PC-9 (cell line): ENCODE results near the gene AHDC1. TPM values are rescaled to one million over a fixed set of nuclear protein-coding genes. Genes with fewer than 3 reads are reported as not detected.
A peak's percentile ranks its signal among the peaks of the same experiment; 100 is the strongest.

Source experiments
- BruUV-seq: library from RNA; stranded (reverse); fragments of 400-500 nt; replicated peaks from 2 replicates; lab custom pipeline; 2021; lab: Mats Ljungman, UMichigan
- CTCF ChIA-PET: fragments of 300-600 bp; sonication (Branson Sonifier 250); formaldehyde crosslinking; loops from one replicate; lab custom pipeline; 2022; ENCODE audit warnings: antibody characterized with exemption; lab: Charles Lee
- POLR2A ChIA-PET: fragments of 300-600 bp; sonication (Branson Sonifier 250); formaldehyde crosslinking; loops from one replicate; lab custom pipeline; 2022; ENCODE audit warnings: antibody characterized with exemption; ENCODE audit not compliant: unreplicated experiment; lab: Charles Lee
- DNase-seq, 2 experiments: peaks; one replicate each; pipeline versions ENCODE4 v3.0.0 to v3.0.0-alpha.2; 2015 to 2022; ENCODE audit warnings: mixed read lengths in 1 of 2
- H2AFZ ChIP-seq: fragments of 200-600 bp; sonication (generic); 2 replicates; pipeline ENCODE4 v1.8.1; 2017; ENCODE audit warnings: antibody characterized with exemption
- H3F3A ChIP-seq: fragments of 200-600 bp; sonication (generic); 2 replicates; pipeline ENCODE4 v1.8.1; 2017; ENCODE audit warnings: antibody characterized with exemption, mild to moderate bottlenecking, low read depth; ENCODE audit not compliant: insufficient read depth
- H3K27ac ChIP-seq: fragments of 200-600 bp; sonication (generic); 2 replicates; pipeline ENCODE4 v1.6.1; 2016; ENCODE audit warnings: mixed run types
- H3K27me3 ChIP-seq: fragments of 200-600 bp; sonication (generic); 2 replicates; pipeline ENCODE4 v1.6.1; 2016; ENCODE audit warnings: low read depth, mixed run types; ENCODE audit not compliant: insufficient read depth
- H3K36me3 ChIP-seq: fragments of 200-600 bp; sonication (generic); 2 replicates; pipeline ENCODE4 v1.6.1; 2016; ENCODE audit warnings: low read depth, mixed run types
- H3K4me1 ChIP-seq: fragments of 200-600 bp; sonication (generic); replicated peaks from 2 replicates; pipeline ENCODE4 v1.6.1; 2016; ENCODE audit warnings: mixed run types; ENCODE audit not compliant: insufficient read depth
- H3K4me2 ChIP-seq: fragments of 200-600 bp; sonication (generic); 2 replicates; pipeline ENCODE4 v1.6.1; 2017; ENCODE audit warnings: mixed run types
- H3K4me3 ChIP-seq: fragments of 200-600 bp; sonication (generic); 2 replicates; pipeline ENCODE4 v1.6.1; 2016; ENCODE audit warnings: mixed run types
- H3K79me2 ChIP-seq: fragments of 200-600 bp; sonication (generic); 2 replicates; pipeline ENCODE4 v1.6.1; 2017; ENCODE audit warnings: low read depth, mixed run types
- H3K9me2 ChIP-seq: fragments of 200-600 bp; sonication (generic); 2 replicates; pipeline ENCODE4 v1.8.1; 2017; ENCODE audit warnings: mild to moderate bottlenecking; ENCODE audit not compliant: insufficient read depth
- H3K9me3 ChIP-seq: fragments of 200-600 bp; sonication (generic); 2 replicates; pipeline ENCODE4 v1.8.1; 2016; ENCODE audit warnings: low read depth; ENCODE audit not compliant: insufficient read depth
- H4K20me1 ChIP-seq: fragments of 200-600 bp; sonication (generic); 2 replicates; pipeline ENCODE4 v1.8.1; 2017; ENCODE audit not compliant: insufficient read depth
- CTCF ChIP-seq: fragments of 200-600 bp; sonication (generic); conservative IDR thresholded peaks from 2 replicates; pipeline ENCODE4 v1.6.1; 2017; ENCODE audit warnings: mixed run types, antibody characterized with exemption, mild to moderate bottlenecking, moderate library complexity
- EZH2 ChIP-seq: fragments of 200-600 bp; sonication (generic); IDR thresholded peaks from 2 replicates; pipeline ENCODE4 v1.8.0; 2017; ENCODE audit warnings: antibody characterized with exemption, low read depth
- intact Hi-C: fragments of 100-400 bp; cut with micrococcal nuclease; formaldehyde crosslinking; loops from one replicate; pipeline ENCODE4 v1.10.0; 2022; ENCODE audit not compliant: unreplicated experiment
- total RNA-seq: library from RNA; stranded (reverse); gene quantifications from 2 replicates; pipeline ENCODE4 v1.2.3, GENCODE V29; 2021

The AHDC1 gene
- total RNA-seq, 1 experiment from 2014 or later = 48.8 TPM

DNA sequence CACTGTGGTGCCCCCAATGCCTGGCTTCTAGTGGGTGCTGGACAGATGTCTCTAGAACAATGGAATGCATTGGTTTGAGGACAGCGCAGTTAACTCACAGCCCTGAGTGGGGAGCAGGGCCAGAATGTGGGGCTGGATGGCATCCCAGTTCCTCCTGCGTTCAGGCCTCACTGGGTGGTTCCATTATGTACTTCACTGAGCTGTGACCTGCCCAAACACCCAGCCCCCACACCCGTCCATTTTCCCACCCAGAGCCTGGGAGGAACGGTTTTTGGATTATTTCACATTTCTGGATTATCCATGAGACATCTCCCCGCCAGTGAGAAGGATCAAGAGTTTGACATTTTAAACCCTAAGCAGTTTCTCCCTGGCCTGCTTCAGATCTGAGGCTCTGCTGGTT is 58.7 kb downstream of the AHDC1 start:
- Histone ChIP-seq H2AFZ (no peak overlapping the region), H3F3A (peaks cover 38% of the 10 kb centered on the region), H3K4me1 (peaks cover 45% of the 10 kb centered on the region), H3K9me2 (no peaks in the 10 kb centered on the region), H3K79me2 (peaks cover 11% of the 10 kb centered on the region; the same call in 1 of the 2 replicates), H3K27ac (peak overlapping the region; percentile 100), H3K27me3 (no peaks in the 10 kb centered on the region), H4K20me1 (no peaks in the 10 kb centered on the region), H3K9me3 (no peaks in the 10 kb centered on the region), H3K36me3 (no peaks in the 10 kb centered on the region), H3K4me3 (no peak overlapping the region), H3K4me2 (no peak overlapping the region)
- ChIA-PET CTCF (interaction anchor here (0.5 to 0.7 kb wide), 3 partner anchors 48 to 551 kb away, joined by 5 to 15 read pairs (median 6); no protein-coding TSS in a partner anchor), POLR2A (no interaction called here)
- TF ChIP-seq EZH2 (no peak), CTCF (no peak)
- no TSS peak for BruUV-seq
- no peak for DNase-seq
- intact Hi-C loops = no loop called here

- H3K79me2 ChIP-seq = peaks cover 11% of the 10 kb centered on the region; the same call in 1 of the 2 replicates
- H3K36me3 ChIP-seq = no peaks in the 10 kb centered on the region
- ChIA-PET POLR2A (no interaction called here), CTCF (interaction anchor here (0.6 kb wide), 1 partner anchor 550 kb away, joined by 15 read pairs; no protein-coding TSS in a partner anchor)
- no peaks in the 10 kb centered on the region for H3K9me3 ChIP-seq
- H3F3A ChIP-seq = peaks cover 40% of the 10 kb centered on the region
- peak overlapping the region; percentile 100 for H3K27ac ChIP-seq
- H3K27me3 ChIP-seq = no peaks in the 10 kb centered on the region
- H4K20me1 ChIP-seq = no peaks in the 10 kb centered on the region
- H3K9me2 ChIP-seq = no peaks in the 10 kb centered on the region
- no peak overlapping the region for H2AFZ ChIP-seq
- no peak overlapping the region for H3K4me2 ChIP-seq
- TF ChIP-seq EZH2 (no peak), CTCF (no peak)
- peaks cover 48% of the 10 kb centered on the region for H3K4me1 ChIP-seq
- no peak for DNase-seq
- intact Hi-C loops = loop anchor here (5.0 kb wide), 1 partner anchor 128 kb away; no protein-coding TSS in a partner anchor
- no TSS peak for BruUV-seq
- no peak overlapping the region for H3K4me3 ChIP-seq
Observed at GRCh38 chr1:27544834-27545233, 59.1 kb downstream of the AHDC1 start.

DNA sequence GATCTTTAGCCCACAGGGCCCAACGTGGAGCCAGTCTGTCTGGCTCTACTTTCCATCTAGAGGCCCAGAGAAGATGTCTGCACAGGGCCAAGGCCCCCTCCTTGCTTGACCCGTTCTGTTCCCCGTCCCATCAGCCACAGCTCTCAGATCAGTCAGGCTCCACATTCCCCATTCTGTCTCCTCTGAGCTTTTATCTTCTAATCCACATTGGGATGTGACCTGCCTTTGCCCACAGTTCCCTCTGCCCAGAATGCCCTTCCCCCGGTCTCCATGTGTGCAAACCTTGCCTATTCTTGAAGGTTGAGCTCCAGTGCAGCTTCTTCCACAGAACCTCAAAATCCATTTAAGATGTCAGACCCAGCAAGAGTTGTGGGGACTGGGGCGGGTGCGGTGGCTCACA is 60.7 kb downstream of the AHDC1 start:
- no peak for DNase-seq
- CTCF ChIA-PET = interaction anchor here (1.9 kb wide), 1 partner anchor 14 kb away, joined by 11 read pairs; no protein-coding TSS in a partner anchor
- Histone ChIP-seq H4K20me1 (no peaks in the 10 kb centered on the region), H3K27me3 (no peaks in the 10 kb centered on the region), H3K4me1 (peaks cover 63% of the 10 kb centered on the region), H3K27ac (peak overlapping the region; percentile 100), H3K9me3 (no peaks in the 10 kb centered on the region), H2AFZ (no peak overlapping the region), H3K79me2 (peaks cover 11% of the 10 kb centered on the region; the same call in 1 of the 2 replicates), H3K4me3 (no peak overlapping the region; the same call in 1 of the 2 replicates), H3F3A (peaks cover 56% of the 10 kb centered on the region), H3K9me2 (no peaks in the 10 kb centered on the region), H3K36me3 (no peaks in the 10 kb centered on the region), H3K4me2 (peak overlapping the region; percentile 60)
- POLR2A ChIA-PET = interaction anchor here (0.6 kb wide), 1 partner anchor 47 kb away, joined by 4 read pairs; no protein-coding TSS in a partner anchor
- intact Hi-C loops = loop anchor here (5.0 kb wide), 1 partner anchor 126 kb away; no protein-coding TSS in a partner anchor
- BruUV-seq = no TSS peak
- TF ChIP-seq CTCF (no peak), EZH2 (no peak)
